DMS153 (cell line): Measurements from ENCODE around the gene NUP153.
"Not testable (repeated sequence)": the region's sequence is repeated elsewhere in the genome, so short reads cannot be mapped to it uniquely, and the experiment has no call there.

Experiments
- DNase-seq: peaks from one replicate; lab custom pipeline; 2025; lab: John Stamatoyannopoulos, UW

Gene NUP153

DNA sequence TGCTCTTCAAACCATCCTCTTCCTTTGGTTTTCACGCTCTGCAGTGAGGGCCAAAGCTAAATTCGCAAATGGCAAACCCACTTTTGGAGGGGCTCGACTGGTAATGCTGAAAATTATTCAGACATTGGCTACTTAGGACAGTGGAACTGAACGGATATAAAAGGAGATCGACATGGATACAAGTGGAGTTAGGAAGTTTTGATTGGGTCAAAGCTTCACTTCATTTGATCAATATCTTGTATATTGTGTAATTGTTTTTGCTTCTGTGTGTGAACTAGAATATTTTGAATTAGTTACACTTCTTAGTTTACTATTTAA lies 105.4 kb downstream of the NUP153 start:
- DNase-seq, result no peak

- DNase-seq, result no peak
Measured at GRCh38 chr6:17600527-17601385, 106.0 kb downstream of the NUP153 start.

DNA sequence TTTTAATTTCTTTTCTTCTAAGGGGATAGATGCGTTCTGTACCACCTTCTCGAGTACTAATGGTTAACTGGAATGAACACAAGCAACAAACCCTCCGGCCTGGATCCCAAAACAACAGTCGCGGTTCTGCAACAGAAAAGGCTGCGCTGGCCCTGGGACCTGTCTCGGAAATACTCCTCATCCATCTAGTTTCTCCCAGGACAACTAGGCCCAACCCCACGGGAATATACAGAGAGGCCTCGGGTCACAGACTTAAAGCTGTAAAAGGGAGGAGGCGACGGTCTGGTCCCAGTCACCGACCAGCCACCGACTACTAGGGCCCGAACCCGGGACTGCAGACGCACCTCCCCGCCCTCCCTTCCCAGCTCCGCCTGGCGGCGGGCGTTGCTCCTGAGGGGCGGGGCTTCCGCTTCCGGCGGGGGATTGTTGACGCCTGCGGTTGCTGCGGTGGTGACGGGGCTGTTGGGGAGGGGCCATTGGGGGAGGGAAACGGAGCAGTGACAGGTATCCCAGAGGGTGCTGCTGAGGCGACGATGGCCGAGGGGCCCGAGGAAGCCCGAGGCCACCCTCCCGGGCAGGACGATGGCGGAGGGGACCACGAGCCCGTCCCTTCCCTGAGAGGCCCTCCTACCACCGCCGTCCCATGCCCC lies 106.7 kb downstream of the NUP153 start, which contains the start of gene FAM8A1:
Gene FAM8A1, plus strand, starts transcription at position 426 of the 650 bp plus-strand sequence. Its CDS starts 108 bp downstream, at position 534.
- peak; percentile 83 for DNase-seq

- no peak for DNase-seq
Measured at GRCh38 chr6:17596085-17596484, 110.6 kb downstream of the NUP153 start.

- no peak for DNase-seq
Measured at GRCh38 chr6:17593246-17593645, 113.5 kb downstream of the NUP153 start.

DNA sequence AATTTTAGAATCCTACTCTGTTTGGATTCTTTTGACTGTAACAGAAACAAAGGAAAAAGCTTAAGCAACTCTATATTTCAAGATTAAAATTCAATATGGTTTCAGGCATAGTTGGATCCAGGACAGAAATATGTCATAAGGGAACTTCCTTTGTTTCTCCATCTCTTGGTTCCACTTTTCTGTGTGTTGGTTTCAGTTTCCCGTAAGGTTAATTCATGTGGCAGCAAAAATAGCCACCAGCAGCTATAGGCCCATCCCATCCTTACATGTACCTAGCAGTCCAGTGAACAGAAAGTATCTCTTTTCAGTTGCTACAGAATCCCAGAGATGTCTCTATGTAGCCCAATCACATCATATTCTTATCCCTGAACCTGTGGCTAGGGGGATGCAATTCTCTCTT lies 115.4 kb downstream of the NUP153 start:
- DNase-seq, result no peak

- no peak for DNase-seq
Measured at GRCh38 chr6:17589406-17590096, 117.2 kb downstream of the NUP153 start.

- no peak for DNase-seq
Measured at GRCh38 chr6:17588011-17588410, 118.7 kb downstream of the NUP153 start.

- DNase-seq, result not testable (repeated sequence)
Measured at GRCh38 chr6:17586623-17587022, 120.1 kb downstream of the NUP153 start.

DNA sequence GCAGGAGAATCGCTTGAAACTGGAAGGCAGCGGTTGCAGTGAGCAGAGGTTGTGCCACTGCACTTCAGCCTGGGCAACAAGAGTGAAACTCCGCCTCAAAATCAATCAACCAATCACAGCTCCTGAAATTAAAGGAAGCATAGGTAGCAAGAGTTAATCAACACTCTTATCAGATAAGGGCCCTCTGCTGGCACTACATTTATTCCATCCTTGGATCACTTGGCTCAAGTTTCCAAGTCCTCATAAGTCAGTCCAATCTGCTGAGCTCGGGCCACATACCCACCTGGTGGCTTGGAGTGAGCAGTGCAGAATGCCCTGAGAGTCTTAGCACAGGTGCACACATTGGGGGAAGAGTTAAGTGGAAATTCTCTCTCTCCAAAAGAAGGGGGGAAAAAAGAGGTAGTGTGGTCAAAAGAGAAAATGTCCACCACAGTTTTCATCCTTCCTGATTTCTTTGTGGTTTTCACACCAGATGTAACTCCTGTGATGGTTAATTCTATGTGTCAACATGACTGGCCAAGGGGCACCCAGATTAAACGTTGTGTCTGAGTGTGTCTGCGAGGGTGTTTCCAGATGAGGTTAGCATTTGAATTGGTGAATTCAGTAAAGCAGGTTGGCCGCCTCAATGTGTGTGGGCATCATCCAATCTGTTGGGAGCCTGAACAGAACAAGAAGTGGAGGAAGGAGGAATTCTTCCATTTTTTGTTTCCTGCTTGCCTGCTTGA lies 120.8 kb downstream of the NUP153 start:
- no peak for DNase-seq

DNA sequence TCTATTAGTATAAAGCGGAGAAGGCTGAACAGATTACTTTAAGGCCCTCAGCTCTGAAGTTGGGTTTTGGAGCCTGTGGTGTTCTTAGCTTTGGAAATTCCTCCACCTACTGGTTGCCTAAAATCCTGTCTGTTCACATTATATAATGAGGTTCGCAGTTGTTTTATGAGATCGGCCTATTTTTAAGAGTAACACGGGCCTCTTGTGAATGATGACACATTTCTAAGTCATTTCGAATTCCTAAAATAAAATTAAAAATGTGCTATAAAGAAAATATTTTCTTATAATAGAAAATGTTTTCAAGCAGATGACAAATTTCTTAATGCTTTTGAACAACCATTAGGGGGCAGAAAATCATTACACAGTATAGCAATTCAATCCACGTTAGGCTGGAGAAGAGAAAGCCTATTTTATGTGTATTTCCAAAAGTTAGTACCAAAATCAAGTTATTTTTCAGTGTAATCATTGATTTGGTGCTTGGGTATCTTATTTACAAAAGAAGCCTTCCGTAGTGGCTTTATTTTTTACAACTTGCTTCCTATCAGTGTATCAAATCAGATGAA lies 122.4 kb downstream of the NUP153 start:
- peak; percentile 52 for DNase-seq

GRCh38 chr6:17583811-17584210 lies 122.9 kb downstream of the NUP153 start:
- no peak for DNase-seq

DNA sequence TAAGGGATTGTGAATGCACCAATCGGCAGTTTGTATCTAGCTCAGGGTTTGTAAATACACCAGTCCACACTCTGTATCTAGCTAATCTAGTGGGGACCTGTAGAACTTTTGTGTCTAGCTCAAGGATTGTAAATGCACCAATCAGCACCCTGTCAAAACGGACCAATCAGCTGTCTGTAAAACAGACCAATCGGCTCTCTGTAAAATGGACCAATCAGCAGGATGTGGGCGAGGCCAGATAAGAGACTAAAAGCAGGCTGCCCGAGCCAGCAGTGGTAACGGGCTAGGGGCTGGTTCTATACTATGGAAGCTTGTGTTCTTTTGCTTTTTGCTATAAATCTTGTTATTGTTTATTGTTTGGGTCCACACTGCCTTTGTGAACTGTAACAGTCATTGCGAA lies 125.4 kb downstream of the NUP153 start:
- DNase-seq, result not testable (repeated sequence)

DNA sequence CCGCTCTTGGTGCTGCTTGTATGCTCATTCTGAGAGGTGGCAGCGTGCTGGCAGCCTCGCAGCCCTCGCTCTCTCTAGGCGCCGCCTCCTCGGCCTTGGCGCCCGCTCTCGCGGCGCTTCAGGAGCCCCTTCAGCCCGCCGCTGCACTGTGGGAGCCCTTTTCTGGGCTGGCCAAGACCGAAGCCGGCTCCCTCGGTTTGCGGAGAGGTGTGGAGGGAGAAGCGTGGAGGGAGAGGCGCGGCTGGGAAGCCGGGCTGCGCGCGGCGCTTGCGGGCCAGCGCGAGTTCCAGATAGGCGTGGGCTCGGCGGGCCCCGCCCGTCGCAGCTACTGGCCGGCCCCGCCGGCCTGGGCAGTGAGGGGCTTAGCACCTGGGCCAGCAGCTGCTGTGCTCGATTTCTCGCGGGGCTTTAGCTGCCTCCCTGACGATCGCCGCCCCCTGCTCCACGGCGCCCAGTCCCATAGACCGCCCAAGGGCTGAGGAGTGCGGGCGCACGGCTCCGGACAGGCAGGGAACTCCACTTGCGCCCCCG lies 126.1 kb downstream of the NUP153 start:
- DNase-seq, result no peak

GRCh38 chr6:17577059-17577458 lies 129.7 kb downstream of the NUP153 start:
- DNase-seq, result no peak

DNA sequence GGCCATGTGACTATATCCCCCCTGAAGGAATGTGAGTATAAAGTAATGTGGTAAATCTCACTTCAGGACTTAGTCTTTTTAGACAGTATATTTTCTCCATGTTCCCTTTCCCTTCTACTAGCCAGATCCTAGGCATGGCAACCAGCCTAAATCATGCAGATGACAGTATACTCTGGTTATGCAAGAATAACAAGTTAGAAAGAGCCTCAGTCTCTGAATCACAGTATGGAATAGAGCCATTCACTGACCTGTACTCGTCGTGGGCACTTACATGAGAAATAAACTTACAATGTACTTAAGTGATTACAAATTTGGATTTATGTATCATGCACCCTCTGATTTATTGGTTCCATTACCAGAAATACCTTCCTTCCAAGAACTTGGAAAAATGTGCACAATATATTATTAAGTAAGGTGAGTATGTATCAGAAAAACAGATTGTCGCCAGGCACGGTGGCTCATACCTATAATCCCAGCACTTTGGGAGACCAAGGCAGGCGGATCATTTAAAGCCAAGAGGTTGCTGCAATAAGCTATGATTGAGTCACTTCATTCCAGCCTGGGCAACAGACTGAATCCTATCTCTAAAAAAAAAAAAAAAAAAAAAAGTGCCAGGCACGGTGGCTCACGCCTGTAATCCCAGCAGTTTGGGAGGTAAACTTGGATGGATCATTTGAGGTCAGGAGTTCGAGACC lies 131.7 kb downstream of the NUP153 start:
- no peak for DNase-seq

GRCh38 chr6:17565399-17565798 lies 141.3 kb downstream of the NUP153 start:
- DNase-seq, result no peak
